Camera-type eye (tissue), 1 donor: ENCODE results near the gene SRSF7. TPM values are rescaled to one million over a fixed set of nuclear protein-coding genes. Genes with fewer than 3 reads are reported as not detected.

Experiments
- total RNA-seq: library from RNA; depleted of rRNA; stranded (reverse); fragments of >200 nt; gene quantifications from one replicate; pipeline ENCODE4 v1.2.3, GENCODE V29; 2014

SRSF7 gene
- 159 TPM for total RNA-seq

GRCh38 chr2:38750891-38751595, at the start of gene SRSF7:
SRSF7 (minus strand) TSS chr2:38751361; CDS start chr2:38751256, 105 bp downstream.

Other genes with a start within 250 kb of the SRSF7 start
- 120 TPM for gene HNRNPLL, start 148.4 kb downstream of the SRSF7 start, total RNA-seq
- gene GALM, start 85.2 kb downstream of the SRSF7 start, total RNA-seq: 20.2 TPM
- gene GEMIN6, start 26.8 kb upstream of the SRSF7 start, total RNA-seq: 8.6 TPM
- gene DHX57, start 124.6 kb upstream of the SRSF7 start, total RNA-seq: 40.8 TPM
- 17.5 TPM for gene MORN2, start 124.6 kb upstream of the SRSF7 start, total RNA-seq
- 3.7 TPM for gene ARHGEF33, start 138.5 kb upstream of the SRSF7 start, total RNA-seq